Measurements from ENCODE around the gene SDK1. TPM values are rescaled to one million over a fixed set of nuclear protein-coding genes. Genes with fewer than 3 reads are reported as not detected.

SDK1 gene
- total RNA-seq, 1 donor from 2014 or later = 3.9 TPM

GRCh38 chr7:3956949-3957348 lies 655.9 kb downstream of the SDK1 start:
- no peak for TF ChIP-seq CTCF (IDR thresholded peaks at IDR 0.05; ENCODE audit: insufficient read depth, low read length, poor library complexity, severe bottlenecking)
- no peaks in the 10 kb centered on the region for H3K27me3 ChIP-seq (ENCODE audit: control insufficient read depth, insufficient read depth, low read length)
- no peak for DNase-seq (ENCODE audit: low read depth)
- H3K36me3 ChIP-seq (ENCODE audit: control insufficient read depth, insufficient read depth, low read length) = no peaks in the 10 kb centered on the region
- H3K4me3 ChIP-seq (ENCODE audit: low read depth, low read length) = no peak overlapping the region

- H3K27me3 ChIP-seq (ENCODE audit: control insufficient read depth, insufficient read depth, low read length) = no peaks in the 10 kb centered on the region
- no peaks in the 10 kb centered on the region for H3K36me3 ChIP-seq (ENCODE audit: control insufficient read depth, insufficient read depth, low read length)
- TF ChIP-seq CTCF (IDR thresholded peaks at IDR 0.05; ENCODE audit: insufficient read depth, low read length, poor library complexity, severe bottlenecking) = no peak
- H3K4me3 ChIP-seq (ENCODE audit: low read depth, low read length) = no peak overlapping the region
- DNase-seq (ENCODE audit: low read depth) = no peak
Observed at GRCh38 chr7:3957472-3958108, 656.5 kb downstream of the SDK1 start.

- Histone ChIP-seq H3K36me3 (ENCODE audit: control insufficient read depth, insufficient read depth, low read length) (no peaks in the 10 kb centered on the region), H3K4me3 (ENCODE audit: low read depth, low read length) (no peak overlapping the region), H3K27me3 (ENCODE audit: control insufficient read depth, insufficient read depth, low read length) (no peaks in the 10 kb centered on the region)
- no peak for DNase-seq (ENCODE audit: low read depth)
- TF ChIP-seq CTCF (IDR thresholded peaks at IDR 0.05; ENCODE audit: insufficient read depth, low read length, poor library complexity, severe bottlenecking) = no peak
Observed at GRCh38 chr7:3958109-3958483, 657.0 kb downstream of the SDK1 start.

GRCh38 chr7:3959364-3959763 lies 658.3 kb downstream of the SDK1 start:
- Histone ChIP-seq H3K36me3 (ENCODE audit: control insufficient read depth, insufficient read depth, low read length) (no peaks in the 10 kb centered on the region), H3K27me3 (ENCODE audit: control insufficient read depth, insufficient read depth, low read length) (no peaks in the 10 kb centered on the region), H3K4me3 (ENCODE audit: low read depth, low read length) (no peak overlapping the region)
- no peak for DNase-seq (ENCODE audit: low read depth)
- TF ChIP-seq CTCF (IDR thresholded peaks at IDR 0.05; ENCODE audit: insufficient read depth, low read length, poor library complexity, severe bottlenecking) = no peak

- no peak for DNase-seq (ENCODE audit: low read depth)
- Histone ChIP-seq H3K36me3 (ENCODE audit: control insufficient read depth, insufficient read depth, low read length) (no peaks in the 10 kb centered on the region), H3K27me3 (ENCODE audit: control insufficient read depth, insufficient read depth, low read length) (no peaks in the 10 kb centered on the region), H3K4me3 (ENCODE audit: low read depth, low read length) (no peak overlapping the region)
- TF ChIP-seq CTCF (IDR thresholded peaks at IDR 0.05; ENCODE audit: insufficient read depth, low read length, poor library complexity, severe bottlenecking) = no peak
Observed at GRCh38 chr7:3960050-3960763, 659.2 kb downstream of the SDK1 start.

- no peak for TF ChIP-seq CTCF (IDR thresholded peaks at IDR 0.05; ENCODE audit: insufficient read depth, low read length, poor library complexity, severe bottlenecking)
- Histone ChIP-seq H3K4me3 (ENCODE audit: low read depth, low read length) (no peak overlapping the region), H3K36me3 (ENCODE audit: control insufficient read depth, insufficient read depth, low read length) (no peaks in the 10 kb centered on the region), H3K27me3 (ENCODE audit: control insufficient read depth, insufficient read depth, low read length) (no peaks in the 10 kb centered on the region)
- DNase-seq (ENCODE audit: low read depth) = no peak
Observed at GRCh38 chr7:3960942-3961341, 659.9 kb downstream of the SDK1 start.

Measured in kidney epithelial cell (primary cell).